ENCODE results near the gene SLC1A2. TPM values are rescaled to one million over a fixed set of nuclear protein-coding genes. Genes with fewer than 3 reads are reported as not detected.

SLC1A2 gene
- total and polyA plus RNA-seq, 2 of the 4 experiments (the other 2 are of a cell fraction), result 0.15 to 0.54 TPM

DNA sequence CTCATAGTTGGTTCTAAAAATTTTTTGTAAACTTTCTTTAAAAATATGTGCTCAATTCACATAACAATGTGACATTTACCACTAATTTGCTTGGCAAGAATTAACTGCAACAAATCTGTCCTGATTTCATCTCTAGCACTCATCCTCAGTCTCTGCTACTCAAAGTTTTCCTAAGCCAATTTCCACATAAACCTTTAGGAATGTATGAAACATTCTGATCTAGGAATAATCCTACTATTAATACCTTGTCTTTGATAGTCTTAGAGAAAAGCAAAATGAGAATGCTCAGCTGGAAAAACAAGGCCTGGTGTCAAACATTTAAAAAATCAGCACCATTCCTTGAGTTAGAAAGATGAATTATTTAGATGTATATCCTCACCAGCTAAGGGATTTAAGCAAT is 166.1 kb downstream of the SLC1A2 start:
- Histone ChIP-seq H2BK5ac (ENCODE audit: low read depth, low read length, poor library complexity, severe bottlenecking) (peak overlapping the region; percentile 62), H3K4ac (ENCODE audit: low read depth, low read length) (no peak overlapping the region), H3K4me1 (ENCODE audit: control insufficient read depth, insufficient read depth, low read length) (peaks cover 10% of the 10 kb centered on the region), H3K9ac (ENCODE audit: low read depth, low read length) (no peak overlapping the region), H4K8ac (ENCODE audit: low read depth in 2 of 2, low read length in 2 of 2) (no peak overlapping the region), H3K27me3 (ENCODE audit: control insufficient read depth, insufficient read depth, low read length) (no peaks in the 10 kb centered on the region), H3K4me2 (ENCODE audit: low read depth, low read length) (no peak overlapping the region), H3K14ac (replicated peaks; ENCODE audit: low read depth, low read length) (no peak overlapping the region), H3K18ac (ENCODE audit: low read depth, low read length) (no peak overlapping the region), H4K20me1 (ENCODE audit: insufficient read depth, low read length) (no peaks in the 10 kb centered on the region), H3K56ac (ENCODE audit: extremely low read depth, insufficient read depth, low read length) (no peak overlapping the region), H3K27ac (ENCODE audit: insufficient read depth, low read length) (no peak overlapping the region), H3K36me3 (ENCODE audit: control insufficient read depth, insufficient read depth, low read length) (no peaks in the 10 kb centered on the region; the same call in 1 of the 2 replicates), H2AK9ac (replicated peaks; ENCODE audit: low read depth, low read length, poor library complexity) (no peak overlapping the region), H2BK120ac (ENCODE audit: low read depth, low read length) (no peak overlapping the region), H2BK20ac (ENCODE audit: low read depth, low read length) (no peak overlapping the region; the same call in 1 of the 2 replicates), H3K4me3 (ENCODE audit: insufficient read depth, low read depth, low read length) (no peak overlapping the region), H2AK5ac (ENCODE audit: low read depth, low read length) (no peak overlapping the region), H4K91ac (ENCODE audit: insufficient read depth, low read depth, low read length) (no peak overlapping the region), H4K5ac (ENCODE audit: low read depth, low read length) (no peak overlapping the region), H3K23ac (ENCODE audit: low read depth, low read length) (no peak overlapping the region), H2BK15ac (ENCODE audit: low read depth, low read length) (no peak overlapping the region), H3K79me1 (ENCODE audit: low read depth in 1 of 2, low read length in 2 of 2) (no peaks in the 10 kb centered on the region), H3K9me3 (ENCODE audit: control insufficient read depth, insufficient read depth, low read length) (no peaks in the 10 kb centered on the region), H3K9me1 (ENCODE audit: insufficient read depth, low read length) (0 out of 2 replicates have a peak, but pooled peaks cover 5% of the 10 kb centered on the region), H2AFZ (replicated peaks; ENCODE audit: low read length, poor library complexity) (no peak overlapping the region)
- dilution Hi-C loops (cut with HindIII; ENCODE audit: low sequenced_read_pairs, unreplicated experiment), result no loop called here
- no TSS peak for BruUV-seq (replicated peaks)
- TF ChIP-seq FOS (IDR thresholded peaks at IDR 0.05; ENCODE audit: low read depth, low read length) (no peak), CTCF (conservative IDR thresholded peaks at IDR 0.05; ENCODE audit: low read depth, low read length) (no peak), CHD1 (IDR thresholded peaks at IDR 0.05; ENCODE audit: low read depth, low read length) (no peak), MAZ (IDR thresholded peaks at IDR 0.05; ENCODE audit: borderline replicate concordance, low read depth, low read length) (no peak), ELK1 (IDR thresholded peaks at IDR 0.05; ENCODE audit: borderline replicate concordance, low read depth, low read length) (no peak), USF2 (IDR thresholded peaks at IDR 0.05; ENCODE audit: low read depth, low read length) (no peak), POLR2A (IDR thresholded peaks at IDR 0.05; ENCODE audit: low read depth, low read length) (no peak), NFE2L2 (IDR thresholded peaks at IDR 0.05; ENCODE audit: low read depth, low read length) (no peak), BHLHE40 (IDR thresholded peaks at IDR 0.05; ENCODE audit: low read depth, low read length) (no peak), MXI1 (IDR thresholded peaks at IDR 0.05; ENCODE audit: borderline replicate concordance, low read depth, low read length) (no peak), RCOR1 (IDR thresholded peaks at IDR 0.05; ENCODE audit: insufficient replicate concordance, low read length) (no peak), MAFK (IDR thresholded peaks at IDR 0.05; ENCODE audit: low read depth, low read length) (no peak), CEBPB (IDR thresholded peaks at IDR 0.05; ENCODE audit: low read depth, low read length) (no peak), RFX5 (IDR thresholded peaks at IDR 0.05; ENCODE audit: low read depth, low read length) (no peak), SMC3 (IDR thresholded peaks at IDR 0.05; ENCODE audit: low read depth, low read length) (no peak), RAD21 (IDR thresholded peaks at IDR 0.05; ENCODE audit: low read length) (no peak)
- DNase-seq (peak; percentile 44), ATAC-seq (ENCODE audit: low read depth) (peak; percentile 56)
- ChIA-PET POLR2A (ENCODE audit: unreplicated experiment) (no interaction called here), CTCF (no interaction called here)
- intact Hi-C loops (cut with micrococcal nuclease), result no loop called here
- in situ Hi-C loops (cut with MboI; ENCODE audit: low sequenced_read_pairs), result loop anchor here (10.0 kb wide), 1 partner anchor 62 kb away; no protein-coding TSS in a partner anchor

Measured in IMR-90 (cell line).